Vagina (tissue), 2 donors: ENCODE results near the gene USP50.

Experiments
- CTCF ChIP-seq, 3 experiments: fragments of 450-650 bp in 2 of 3; fragments of 200-600 bp in 1 of 3; sonication (generic) in 1 of 3; IDR thresholded peaks; one replicate each; pipeline ENCODE4 v1.5.1; 2017 to 2019; ENCODE audit warnings: antibody characterized with exemption in 3 of 3, mild to moderate bottlenecking in 2 of 3, moderate library complexity in 2 of 3
- POLR2A ChIP-seq, 2 donors: fragments of 450-650 bp; IDR thresholded peaks; one replicate each; pipeline ENCODE4 v1.6.1; 2017; ENCODE audit warnings: antibody characterized with exemption in 2 of 2, mild to moderate bottlenecking in 2 of 2, moderate library complexity in 2 of 2
- POLR2AphosphoS5 ChIP-seq, 2 donors: sonication (generic); formaldehyde crosslinking; IDR thresholded peaks; one replicate each; pipeline ENCODE4 v1.9.0; 2017; ENCODE audit warnings: antibody characterized with exemption in 2 of 2, mild to moderate bottlenecking in 2 of 2, low read depth in 1 of 2; ENCODE audit not compliant: insufficient read depth in 1 of 2

GRCh38 chr15:50543556-50543955, 2.9 kb downstream of the USP50 start:
- TF ChIP-seq POLR2A (IDR thresholded peaks at IDR 0.05) (no peak), CTCF (IDR thresholded peaks at IDR 0.05) (no peak), POLR2AphosphoS5 (IDR thresholded peaks at IDR 0.05; ENCODE audit: insufficient read depth in 1 of 2, low read depth in 1 of 2) (no peak)
